ENCODE measurements around the gene LIMS1.
"Not testable (repeated sequence)": the region's sequence is repeated elsewhere in the genome, so short reads cannot be mapped to it uniquely, and the experiment has no call there.

GRCh38 chr2:108507620-108508019 is 26.6 kb upstream of the LIMS1 start:
- TF ChIP-seq PKNOX1 (IDR thresholded peaks at IDR 0.05); FOXM1 (IDR thresholded peaks at IDR 0.05; ENCODE audit: borderline replicate concordance); SP1 (IDR thresholded peaks at IDR 0.05); ELF4 (IDR thresholded peaks at IDR 0.05); NFRKB (IDR thresholded peaks at IDR 0.05); SUZ12 (IDR thresholded peaks at IDR 0.05); CTBP1 (IDR thresholded peaks at IDR 0.05; ENCODE audit: borderline replicate concordance); FOXK2 (IDR thresholded peaks at IDR 0.05): not testable (repeated sequence)
